Stimulated activated CD4-positive, alpha-beta T cell treated with anti-CD3 and anti-CD28 coated beads, Interleukin-15, amount 100 ng/mL, for 24 hours (primary cell): ENCODE measurements around the gene PCCB.
A peak's percentile ranks its signal among the peaks of the same experiment; 100 is the strongest.
"Not testable (repeated sequence)": the region's sequence is repeated elsewhere in the genome, so short reads cannot be mapped to it uniquely, and the experiment has no call there.

Experiments used
- DNase-seq: peaks from one replicate; pipeline ENCODE4 v3.0.0-alpha.2; 2020

Gene PCCB

GRCh38 chr3:136330900-136331299 lies 80.8 kb downstream of the PCCB start:
- DNase-seq = no peak

GRCh38 chr3:136332302-136332701 lies 82.2 kb downstream of the PCCB start:
- no peak for DNase-seq

GRCh38 chr3:136332776-136333175 lies 82.6 kb downstream of the PCCB start:
- no peak for DNase-seq

- DNase-seq = no peak
Measured at GRCh38 chr3:136334209-136334608, 84.1 kb downstream of the PCCB start.

GRCh38 chr3:136334726-136335125 lies 84.6 kb downstream of the PCCB start:
- DNase-seq = not testable (repeated sequence)

GRCh38 chr3:136336329-136337100 lies 86.4 kb downstream of the PCCB start:
- no peak for DNase-seq

GRCh38 chr3:136343446-136343845 lies 93.3 kb downstream of the PCCB start:
- no peak for DNase-seq

GRCh38 chr3:136343873-136344555 lies 93.9 kb downstream of the PCCB start:
- DNase-seq = peak; percentile 18

GRCh38 chr3:136346486-136346885 lies 96.3 kb downstream of the PCCB start:
- no peak for DNase-seq

- no peak for DNase-seq
Measured at GRCh38 chr3:136350132-136350531, 100.0 kb downstream of the PCCB start.

GRCh38 chr3:136350557-136350956 lies 100.4 kb downstream of the PCCB start:
- no peak for DNase-seq

- no peak for DNase-seq
Measured at GRCh38 chr3:136351351-136351750, 101.2 kb downstream of the PCCB start.

GRCh38 chr3:136351905-136352304 lies 101.8 kb downstream of the PCCB start:
- DNase-seq = no peak

GRCh38 chr3:136353461-136353860 lies 103.3 kb downstream of the PCCB start:
- DNase-seq = no peak

GRCh38 chr3:136366289-136366688 lies 116.1 kb downstream of the PCCB start:
- DNase-seq = no peak

GRCh38 chr3:136375800-136376199 lies 125.7 kb downstream of the PCCB start:
- DNase-seq = not testable (repeated sequence)

- no peak for DNase-seq
Measured at GRCh38 chr3:136377508-136377907, 127.4 kb downstream of the PCCB start.

- no peak for DNase-seq
Measured at GRCh38 chr3:136378011-136378410, 127.9 kb downstream of the PCCB start.
